Neural cell (in vitro differentiated cells): ENCODE results near the gene GCDH.

ENCODE experiments used
- CTCF ChIP-seq: fragments of 450-650 bp; IDR thresholded peaks from 2 replicates; pipeline ENCODE4 v1.5.1; 2014; ENCODE audit warnings: antibody characterized with exemption, mild to moderate bottlenecking, moderate library complexity; ENCODE audit not compliant: poor library complexity, severe bottlenecking
- EP300 ChIP-seq: fragments of 450-650 bp; conservative IDR thresholded peaks from 2 replicates; pipeline ENCODE4 v1.6.1; 2014; ENCODE audit warnings: antibody characterized with exemption, mild to moderate bottlenecking, moderate library complexity; ENCODE audit not compliant: poor library complexity, severe bottlenecking
- EZH2 ChIP-seq: fragments of 200-600, 300-800 bp; shearing (Covaris generic), sonication (generic); IDR thresholded peaks from 2 replicates; pipeline ENCODE4 v1.6.1; 2014; ENCODE audit warnings: antibody characterized with exemption, low read length, borderline replicate concordance, mild to moderate bottlenecking; ENCODE audit not compliant: insufficient read depth, poor library complexity, severe bottlenecking
- POLR2AphosphoS5 ChIP-seq: IDR thresholded peaks from 2 replicates; pipeline ENCODE4 v1.6.1; 2012
- REST ChIP-seq: IDR thresholded peaks from 2 replicates; pipeline ENCODE4 v1.6.1; 2012; ENCODE audit warnings: borderline replicate concordance

DNA sequence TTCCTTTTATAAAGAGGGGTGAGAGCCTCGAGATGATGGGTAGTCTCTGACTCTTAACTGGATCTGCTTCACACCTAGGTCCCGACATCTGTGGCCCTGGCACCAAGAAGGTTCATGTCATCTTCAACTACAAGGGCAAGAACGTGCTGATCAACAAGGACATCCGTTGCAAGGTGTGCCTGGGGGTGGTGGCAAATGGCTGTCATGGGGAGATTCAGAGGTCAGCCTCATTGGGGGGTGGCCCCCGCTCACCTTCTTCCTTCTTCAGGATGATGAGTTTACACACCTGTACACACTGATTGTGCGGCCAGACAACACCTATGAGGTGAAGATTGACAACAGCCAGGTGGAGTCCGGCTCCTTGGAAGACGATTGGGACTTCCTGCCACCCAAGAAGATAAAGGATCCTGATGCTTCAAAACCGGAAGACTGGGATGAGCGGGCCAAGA is 49.0 kb downstream of the GCDH start:
- TF ChIP-seq POLR2AphosphoS5 (no peak), CTCF (no peak), REST (no peak), EZH2 (no peak), EP300 (no peak)
